Neural progenitor cell (in vitro differentiated cells): ENCODE measurements around the gene TLR10. TPM values are rescaled to one million over a fixed set of nuclear protein-coding genes. Genes with fewer than 3 reads are reported as not detected.

Experiments used
- DNase-seq: peaks from one replicate; pipeline ENCODE4 v3.0.0-alpha.2; 2016; ENCODE audit warnings: low spot score
- H2AFZ ChIP-seq: fragments of 200-600 bp; sonication (generic); replicated peaks from 2 replicates; pipeline ENCODE4 v1.6.1; 2016; ENCODE audit warnings: antibody characterized with exemption
- H3F3A ChIP-seq: fragments of 200-600 bp; sonication (generic); 2 replicates; pipeline ENCODE4 v1.6.1; 2016; ENCODE audit warnings: antibody characterized with exemption, low read depth
- H3K27ac ChIP-seq: fragments of 200-600 bp; sonication (generic); 2 replicates; pipeline ENCODE4 v1.5.1; 2016; ENCODE audit warnings: mild to moderate bottlenecking
- H3K27me3 ChIP-seq: fragments of 200-600 bp; sonication (generic); 2 replicates; pipeline ENCODE4 v1.6.1; 2016; ENCODE audit warnings: mild to moderate bottlenecking, moderate library complexity
- H3K36me3 ChIP-seq: fragments of 200-600 bp; sonication (generic); 2 replicates; pipeline ENCODE4 v1.5.1; 2016
- H3K4me1 ChIP-seq: fragments of 200-600 bp; sonication (generic); 2 replicates; pipeline ENCODE4 v1.6.1; 2016; ENCODE audit warnings: mixed run types
- H3K4me2 ChIP-seq: fragments of 200-600 bp; sonication (generic); 2 replicates; pipeline ENCODE4 v1.6.1; 2016
- H3K4me3 ChIP-seq: fragments of 200-600 bp; sonication (generic); 2 replicates; pipeline ENCODE4 v1.5.1; 2016
- H3K79me2 ChIP-seq: fragments of 200-600 bp; sonication (generic); 2 replicates; pipeline ENCODE4 v1.6.1; 2016; ENCODE audit warnings: low read depth
- H3K9ac ChIP-seq: fragments of 200-600 bp; sonication (generic); 2 replicates; pipeline ENCODE4 v1.6.1; 2016
- H3K9me3 ChIP-seq: fragments of 200-600 bp; sonication (generic); 2 replicates; pipeline ENCODE4 v1.5.1; 2016; ENCODE audit warnings: low read depth
- H4K20me1 ChIP-seq: fragments of 200-600 bp; sonication (generic); 2 replicates; pipeline ENCODE4 v1.6.1; 2016; ENCODE audit warnings: low read depth
- H3K27ac Mint-ChIP-seq: 3 replicates; pipeline ENCODE4 v1.8.0; 2021; ENCODE audit warnings: mixed read lengths
- H3K27me3 Mint-ChIP-seq: 2 replicates; pipeline ENCODE4 v1.8.0; 2022; ENCODE audit warnings: low read depth, mild to moderate bottlenecking, inconsistent platforms, moderate library complexity, mixed read lengths; ENCODE audit not compliant: insufficient read depth
- H3K36me3 Mint-ChIP-seq: 3 replicates; pipeline ENCODE4 v1.8.0; 2021; ENCODE audit warnings: mixed read lengths
- H3K4me1 Mint-ChIP-seq: 3 replicates; pipeline ENCODE4 v1.8.0; 2021; ENCODE audit warnings: mixed read lengths
- H3K4me3 Mint-ChIP-seq: 3 replicates; pipeline ENCODE4 v1.8.0; 2021; ENCODE audit warnings: mild to moderate bottlenecking, moderate library complexity, mixed read lengths
- H3K9me3 Mint-ChIP-seq: 3 replicates; pipeline ENCODE4 v1.8.0; 2020; ENCODE audit warnings: mixed read lengths
- EZH2 ChIP-seq: fragments of 200-600 bp; sonication (generic); IDR thresholded peaks from 2 replicates; pipeline ENCODE4 v1.6.1; 2017; ENCODE audit warnings: antibody characterized with exemption, mild to moderate bottlenecking, moderate library complexity
- EZH2phosphoT487 ChIP-seq: fragments of 200-600 bp; sonication (generic); IDR thresholded peaks from 2 replicates; pipeline ENCODE4 v1.6.1; 2017; ENCODE audit warnings: antibody characterized with exemption
- total RNA-seq: library from RNA; depleted of rRNA; stranded (reverse); fragments of >200 nt; gene quantifications from 2 replicates; pipeline ENCODE4 v1.2.3, GENCODE V29; 2015; ENCODE audit warnings: low replicate concordance
- TF ChIP-seq, protein P1 (sequence below): fragments of 200-600 bp; sonication (generic); IDR thresholded peaks from 2 replicates; pipeline ENCODE4 v1.5.1; 2017; ENCODE audit warnings: antibody characterized with exemption, mild to moderate bottlenecking

The TLR10 gene
- total RNA-seq, 1 donor from 2014 or later, result not detected

DNA sequence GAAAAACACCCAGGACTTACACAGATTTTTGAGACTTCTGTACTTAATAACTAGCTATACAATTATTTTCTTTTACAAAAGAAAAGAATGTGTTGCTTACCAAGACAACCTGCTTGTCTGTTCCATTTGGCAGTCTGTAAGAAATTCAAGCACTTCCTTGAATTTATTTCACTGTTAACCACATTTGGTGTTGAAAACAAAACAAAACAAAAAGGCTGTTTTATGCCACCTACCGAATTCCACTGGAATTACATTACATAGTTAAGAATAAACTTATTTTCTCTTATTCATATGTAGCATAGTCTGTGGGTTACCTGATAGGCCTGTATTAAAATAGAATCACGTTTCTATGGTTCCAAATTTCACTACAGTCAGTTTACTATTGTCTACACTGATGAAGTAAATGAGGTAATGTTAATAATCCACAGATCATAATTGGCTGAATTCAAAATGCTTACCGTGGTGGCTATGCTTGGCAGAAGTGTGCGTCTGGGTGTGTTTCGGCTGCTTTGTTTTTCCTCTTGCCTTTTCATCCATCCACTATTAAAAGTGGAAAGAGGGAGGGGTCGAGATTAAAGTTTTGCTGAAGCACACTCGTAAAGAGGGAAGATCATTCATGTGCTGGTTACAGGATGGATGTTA is 22.0 kb upstream of the TLR10 start, which contains the start of gene TLR1:
TLR1 (minus strand) TSS at position 138 of the 642 bp plus-strand sequence. CDS start 5,960 bp downstream, outside the sequence.
- no peak within 1 kb of the TSS for H3K4me3 ChIP-seq
- H4K20me1 ChIP-seq, result no peaks in the 10 kb centered on the region
- peak within 1 kb of the TSS; percentile 34 for H2AFZ ChIP-seq
- no peaks in the 10 kb centered on the region for H3K79me2 ChIP-seq
- H3K9me3 ChIP-seq, result peaks cover 4% of the 10 kb centered on the region
- peaks cover 3% of the 10 kb centered on the region for H3K4me1 Mint-ChIP-seq
- no peaks in the 10 kb centered on the region for H3F3A ChIP-seq
- no peak within 1 kb of the TSS for H3K4me3 Mint-ChIP-seq
- TF ChIP-seq, protein P1, sequence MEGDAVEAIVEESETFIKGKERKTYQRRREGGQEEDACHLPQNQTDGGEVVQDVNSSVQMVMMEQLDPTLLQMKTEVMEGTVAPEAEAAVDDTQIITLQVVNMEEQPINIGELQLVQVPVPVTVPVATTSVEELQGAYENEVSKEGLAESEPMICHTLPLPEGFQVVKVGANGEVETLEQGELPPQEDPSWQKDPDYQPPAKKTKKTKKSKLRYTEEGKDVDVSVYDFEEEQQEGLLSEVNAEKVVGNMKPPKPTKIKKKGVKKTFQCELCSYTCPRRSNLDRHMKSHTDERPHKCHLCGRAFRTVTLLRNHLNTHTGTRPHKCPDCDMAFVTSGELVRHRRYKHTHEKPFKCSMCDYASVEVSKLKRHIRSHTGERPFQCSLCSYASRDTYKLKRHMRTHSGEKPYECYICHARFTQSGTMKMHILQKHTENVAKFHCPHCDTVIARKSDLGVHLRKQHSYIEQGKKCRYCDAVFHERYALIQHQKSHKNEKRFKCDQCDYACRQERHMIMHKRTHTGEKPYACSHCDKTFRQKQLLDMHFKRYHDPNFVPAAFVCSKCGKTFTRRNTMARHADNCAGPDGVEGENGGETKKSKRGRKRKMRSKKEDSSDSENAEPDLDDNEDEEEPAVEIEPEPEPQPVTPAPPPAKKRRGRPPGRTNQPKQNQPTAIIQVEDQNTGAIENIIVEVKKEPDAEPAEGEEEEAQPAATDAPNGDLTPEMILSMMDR, result peak; percentile 46
- no peak for TF ChIP-seq EZH2
- TF ChIP-seq EZH2phosphoT487, result no peak
- H3K27ac ChIP-seq, result no peak within 1 kb of the TSS
- H3K27me3 Mint-ChIP-seq, result peaks cover 5% of the 10 kb centered on the region
- H3K36me3 ChIP-seq, result no peaks in the 10 kb centered on the region
- peaks cover 28% of the 10 kb centered on the region for H3K9me3 Mint-ChIP-seq
- no peaks in the 10 kb centered on the region for H3K4me1 ChIP-seq
- no peak within 1 kb of the TSS for H3K9ac ChIP-seq
- no peaks in the 10 kb centered on the region for H3K27me3 ChIP-seq
- DNase-seq, result peak; percentile 4
- H3K4me2 ChIP-seq, result no peak within 1 kb of the TSS
- H3K27ac Mint-ChIP-seq, result no peak within 1 kb of the TSS
- peaks cover 3% of the 10 kb centered on the region for H3K36me3 Mint-ChIP-seq

DNA sequence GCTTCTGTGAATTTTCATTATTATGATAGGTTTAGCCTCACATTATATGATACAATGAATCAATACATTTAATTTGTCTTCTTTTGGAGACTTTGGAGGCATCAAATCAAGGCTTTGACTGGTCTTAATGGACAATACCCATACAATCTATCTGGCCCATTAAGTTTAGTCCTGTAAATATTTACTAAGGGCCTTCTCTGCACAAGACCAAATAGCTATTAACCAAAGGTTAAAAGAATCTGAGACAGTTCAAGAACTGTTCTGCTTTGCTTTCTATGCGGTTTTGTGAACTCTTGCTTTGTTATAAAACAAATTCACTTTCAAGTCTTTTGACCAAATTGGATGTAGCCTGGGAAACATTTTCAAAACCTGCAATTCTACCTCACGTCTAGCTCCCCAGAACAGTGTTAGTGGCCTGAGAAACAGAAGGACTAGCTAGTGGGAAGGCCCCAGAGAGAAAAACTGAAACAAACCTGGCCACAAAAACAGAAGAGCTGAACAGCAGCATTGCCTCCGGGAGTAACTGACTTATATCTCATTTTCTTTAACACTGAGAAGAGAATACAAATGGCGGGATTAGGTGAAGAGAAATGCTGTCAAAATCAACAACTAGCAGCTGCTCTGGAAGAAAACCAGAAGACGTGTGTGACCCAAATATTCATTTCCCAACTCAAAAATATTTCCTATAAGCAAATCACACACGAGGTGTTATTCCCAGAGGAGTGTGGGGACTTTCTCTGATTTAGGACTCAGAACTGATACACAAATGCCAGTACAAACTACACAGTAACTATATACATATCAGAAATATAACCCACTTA is 21.3 kb upstream of the TLR10 start:
- H2AFZ ChIP-seq, result peak overlapping the region; percentile 34
- peaks cover 3% of the 10 kb centered on the region for H3K4me1 Mint-ChIP-seq

DNA sequence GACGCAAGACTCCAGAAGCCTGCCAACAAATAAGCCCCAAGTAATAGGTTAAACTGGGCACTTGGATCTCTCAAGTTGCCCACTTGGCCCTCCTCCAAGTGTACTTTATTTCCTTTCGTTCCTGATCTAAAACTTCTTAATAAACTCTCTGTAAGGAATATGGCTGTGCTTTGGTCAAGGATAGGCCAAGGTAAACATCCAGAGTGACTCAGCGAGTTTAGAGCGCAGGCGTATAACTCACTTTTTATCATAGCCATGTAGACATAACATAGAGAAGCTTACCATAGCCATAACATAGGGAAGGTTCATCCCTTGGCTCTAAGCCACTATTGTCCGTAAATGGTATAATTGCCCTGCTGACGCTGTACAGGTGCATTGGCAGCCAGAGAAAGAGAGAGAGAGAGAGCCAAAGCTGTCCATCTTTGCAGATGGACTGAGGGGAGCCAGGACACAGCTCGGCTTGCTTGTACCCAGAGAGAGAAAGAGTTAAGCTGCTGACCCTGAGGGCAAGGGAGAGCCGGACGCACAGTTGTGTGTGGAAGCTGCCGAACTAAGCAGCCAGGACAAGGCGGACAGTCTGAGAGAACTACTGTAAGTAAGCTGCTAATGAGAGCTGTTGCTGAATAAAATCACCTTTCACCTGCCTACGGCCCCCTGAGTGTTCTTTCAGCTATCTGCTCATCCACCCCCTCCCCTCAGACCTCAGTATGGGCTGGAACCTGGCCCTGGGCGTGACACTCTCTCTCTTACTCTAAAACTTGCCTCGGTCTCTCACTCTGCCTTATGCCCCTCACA is 20.0 kb upstream of the TLR10 start:
- peaks cover 4% of the 10 kb centered on the region for H3K9me3 ChIP-seq
- no peaks in the 10 kb centered on the region for H3F3A ChIP-seq
- no peaks in the 10 kb centered on the region for H3K4me1 ChIP-seq
- H3K9me3 Mint-ChIP-seq, result peaks cover 28% of the 10 kb centered on the region
- no peak overlapping the region for H3K27ac ChIP-seq
- no peak for TF ChIP-seq EZH2phosphoT487
- TF ChIP-seq, protein P1, result no peak
- no peak for TF ChIP-seq EZH2
- H2AFZ ChIP-seq, result no peak overlapping the region
- peaks cover 5% of the 10 kb centered on the region for H3K27me3 Mint-ChIP-seq
- H3K27ac Mint-ChIP-seq, result no peak overlapping the region
- H3K9ac ChIP-seq, result no peak overlapping the region
- H3K79me2 ChIP-seq, result no peaks in the 10 kb centered on the region
- no peaks in the 10 kb centered on the region for H3K27me3 ChIP-seq
- no peak overlapping the region for H3K4me2 ChIP-seq
- no peaks in the 10 kb centered on the region for H3K36me3 ChIP-seq
- H3K36me3 Mint-ChIP-seq, result peaks cover 3% of the 10 kb centered on the region
- peaks cover 3% of the 10 kb centered on the region for H3K4me1 Mint-ChIP-seq
- DNase-seq, result no peak
- no peaks in the 10 kb centered on the region for H4K20me1 ChIP-seq
- H3K4me3 Mint-ChIP-seq, result no peak overlapping the region
- no peak overlapping the region for H3K4me3 ChIP-seq

More for the DNA sequence above, 21.3 kb upstream of the TLR10 start:
- TF ChIP-seq EZH2phosphoT487, result no peak
- no peak for TF ChIP-seq EZH2
- TF ChIP-seq, protein P1, result no peak
- Histone ChIP-seq H3K79me2 (no peaks in the 10 kb centered on the region), H3K9me3 (peaks cover 4% of the 10 kb centered on the region), H3K9ac (no peak overlapping the region), H3K4me2 (no peak overlapping the region), H3K27me3 (no peaks in the 10 kb centered on the region), H3K27ac (no peak overlapping the region), H3K36me3 (no peaks in the 10 kb centered on the region), H3K4me3 (no peak overlapping the region), H4K20me1 (no peaks in the 10 kb centered on the region), H3F3A (no peaks in the 10 kb centered on the region), H3K4me1 (no peaks in the 10 kb centered on the region)
- no peak overlapping the region for H3K4me3 Mint-ChIP-seq
- H3K36me3 Mint-ChIP-seq, result peaks cover 3% of the 10 kb centered on the region
- peaks cover 5% of the 10 kb centered on the region for H3K27me3 Mint-ChIP-seq
- H3K27ac Mint-ChIP-seq, result no peak overlapping the region
- no peak for DNase-seq
- peaks cover 28% of the 10 kb centered on the region for H3K9me3 Mint-ChIP-seq
